Transverse colon (tissue), 4 donors: ENCODE measurements around the gene UNC93B1. TPM values are rescaled to one million over a fixed set of nuclear protein-coding genes. Genes with fewer than 3 reads are reported as not detected.

Experiments used
- DNase-seq: peaks from one replicate; pipeline ENCODE4 v3.0.0-alpha.2; 2019
- H3K27ac ChIP-seq, 4 donors: fragments of 200-600 bp; sonication (generic); 2 replicates each; pipeline ENCODE4 v1.5.1; 2016 to 2018; ENCODE audit warnings: inconsistent platforms in 4 of 4
- H3K27me3 ChIP-seq: fragments of 200-600 bp; sonication (generic); 2 replicates; pipeline ENCODE4 v1.5.1; 2017; ENCODE audit warnings: inconsistent platforms
- H3K36me3 ChIP-seq, 4 donors: fragments of 200-600 bp; sonication (generic); 2 replicates each; pipeline ENCODE4 v1.5.1; 2017 to 2019; ENCODE audit warnings: inconsistent platforms in 4 of 4
- H3K4me1 ChIP-seq, 4 donors: fragments of 200-600 bp; sonication (generic); 2 replicates each; pipeline ENCODE4 v1.5.1; 2017 to 2020; ENCODE audit warnings: inconsistent platforms in 4 of 4
- H3K4me3 ChIP-seq, 4 donors: fragments of 200-600 bp; sonication (generic); 1 replicate in 1 of 4; 2 replicates in 3 of 4; pipeline versions ENCODE4 v1.5.1 to v1.6.1; 2017 to 2019; ENCODE audit warnings: inconsistent platforms in 4 of 4
- H3K9me3 ChIP-seq, 2 donors: fragments of 200-600 bp; sonication (generic); 2 replicates each; pipeline ENCODE4 v1.5.1; 2017 to 2019; ENCODE audit warnings: inconsistent platforms in 2 of 2
- CTCF ChIP-seq, 5 experiments: fragments of 200-600 bp in 3 of 5; fragments of 450-650 bp in 2 of 5; sonication (generic) in 3 of 5; IDR thresholded peaks; 1 replicate in 2 of 5; 2 replicates in 3 of 5; pipeline ENCODE4 v1.5.1; 2016 to 2017; ENCODE audit warnings: antibody characterized with exemption in 5 of 5, inconsistent platforms in 3 of 5, mild to moderate bottlenecking in 2 of 5, moderate library complexity in 1 of 5
- EP300 ChIP-seq: sonication (generic); formaldehyde crosslinking; IDR thresholded peaks from one replicate; pipeline ENCODE4 v1.6.1; 2017; ENCODE audit warnings: antibody characterized with exemption, low read depth
- POLR2A ChIP-seq: fragments of 450-650 bp; IDR thresholded peaks from one replicate; pipeline ENCODE4 v1.6.1; 2016; ENCODE audit warnings: antibody characterized with exemption, mild to moderate bottlenecking, moderate library complexity
- POLR2AphosphoS5 ChIP-seq, 3 donors: sonication (generic); formaldehyde crosslinking; IDR thresholded peaks; one replicate each; pipeline ENCODE4 v1.6.1; 2016; ENCODE audit warnings: antibody characterized with exemption in 3 of 3
- WGBS, 2 donors: methylation state at CpG; one replicate each; pipeline ENCODE4 v1.1.5; 2018; ENCODE audit warnings: low coverage in 1 of 2; 5-methylcytosine and 5-hydroxymethylcytosine counted together
- in situ Hi-C, 4 donors: fragments of 200-750 bp; cut with MboI; loops; one replicate each; pipeline versions ENCODE4 v1.15.0 to v1.15.1; 2017; ENCODE audit warnings: low sequenced_read_pairs in 3 of 4, low pct_ligation_motif_present in 1 of 4, low pct_unique_long_range_greater_than_20kb in 1 of 4
- intact Hi-C: fragments of 100-400 bp; cut with DNase I; formaldehyde crosslinking; loops from one replicate; pipeline ENCODE4 v1.15.1; 2023; ENCODE audit warnings: low total_unique reads
- total RNA-seq, 4 donors: library from RNA; depleted of rRNA; stranded (reverse); fragments of >200 nt; gene quantifications; one replicate each; pipeline ENCODE4 v1.1.0, GENCODE V29; 2016

UNC93B1 gene
- total RNA-seq, 4 donors from 2014 or later = 32.2 to 67.7 (median 54.7) TPM

GRCh38 chr11:68047437-68048290 lies 43.8 kb upstream of the UNC93B1 start:
- 91 to 100% methylated on average over 1 to 29 of the region's 37 CpGs for WGBS, 2 donors
- intact Hi-C loops = no loop called here

GRCh38 chr11:68044898-68045351 lies 41.0 kb upstream of the UNC93B1 start:
- 97% methylated on average over 18 of the region's 18 CpGs; no CpG with 5 or more reads in 1 of the 2 donors for WGBS, 2 donors
- TF ChIP-seq POLR2AphosphoS5 (IDR thresholded peaks at IDR 0.05) (no peak), EP300 (no peak), CTCF (IDR thresholded peaks at IDR 0.05) (no peak), POLR2A (no peak)
- Histone ChIP-seq H3K4me1 (peaks cover 10 to 15% (median 14%) of the 10 kb centered on the region in 4 donors), H3K4me3 (no peak overlapping the region), H3K27ac (no peak overlapping the region), H3K36me3 (peaks cover 0 to 25% (median 12%) of the 10 kb centered on the region in 4 donors), H3K9me3 (no peaks in the 10 kb centered on the region), H3K27me3 (no peaks in the 10 kb centered on the region)
- intact Hi-C loops (no loop called here), in situ Hi-C loops (no loop called here)
- no peak for DNase-seq

More at GRCh38 chr11:68047437-68048290, 43.8 kb upstream of the UNC93B1 start:
- no peak overlapping the region for H3K4me3 ChIP-seq
- H3K27me3 ChIP-seq = no peaks in the 10 kb centered on the region
- peaks cover 0 to 26% (median 14%) of the 10 kb centered on the region in 4 donors for H3K36me3 ChIP-seq
- in situ Hi-C loops = no loop called here
- no peak overlapping the region for H3K27ac ChIP-seq
- DNase-seq = no peak
- TF ChIP-seq CTCF (IDR thresholded peaks at IDR 0.05) (no peak), POLR2A (no peak), EP300 (no peak), POLR2AphosphoS5 (IDR thresholded peaks at IDR 0.05) (no peak)
- H3K4me1 ChIP-seq = no peaks in the 10 kb centered on the region
- H3K9me3 ChIP-seq = no peaks in the 10 kb centered on the region

GRCh38 chr11:68044145-68044813 lies 40.4 kb upstream of the UNC93B1 start:
- H3K36me3 ChIP-seq = peaks cover 0 to 23% (median 10%) of the 10 kb centered on the region in 4 donors

More at GRCh38 chr11:68044145-68044813, 40.4 kb upstream of the UNC93B1 start:
- intact Hi-C loops = no loop called here
- H3K27ac ChIP-seq = no peak overlapping the region
- no peak overlapping the region for H3K4me3 ChIP-seq
- peaks cover 10 to 21% (median 20%) of the 10 kb centered on the region in 4 donors for H3K4me1 ChIP-seq
- in situ Hi-C loops = no loop called here
- no peak for TF ChIP-seq CTCF (IDR thresholded peaks at IDR 0.05)
- no peaks in the 10 kb centered on the region for H3K27me3 ChIP-seq
- H3K9me3 ChIP-seq = no peaks in the 10 kb centered on the region
- 81% methylated on average over 23 of the region's 24 CpGs; no CpG with 5 or more reads in 1 of the 2 donors for WGBS, 2 donors
- DNase-seq = no peak
